Progenitor cell of endocrine pancreas (in vitro differentiated cells): Measurements from ENCODE around the gene CCND2. TPM values are rescaled to one million over a fixed set of nuclear protein-coding genes. Genes with fewer than 3 reads are reported as not detected.

Experiments
- DNase-seq: peaks from one replicate; pipeline ENCODE4 v3.0.0; 2021; ENCODE audit warnings: low spot score; ENCODE audit not compliant: unreplicated experiment
- H3K27ac Mint-ChIP-seq: 2 replicates; pipeline ENCODE4 v1.8.0; 2021; ENCODE audit warnings: mild to moderate bottlenecking, moderate library complexity, mixed read lengths
- H3K27me3 Mint-ChIP-seq: 2 replicates; pipeline ENCODE4 v1.8.0; 2021; ENCODE audit warnings: mixed read lengths
- H3K36me3 Mint-ChIP-seq: 2 replicates; pipeline ENCODE4 v1.8.0; 2022; ENCODE audit warnings: mixed read lengths; ENCODE audit not compliant: insufficient read depth
- H3K4me1 Mint-ChIP-seq: 2 replicates; pipeline ENCODE4 v1.8.0; 2021; ENCODE audit warnings: low read depth, mixed read lengths
- H3K4me3 Mint-ChIP-seq: 2 replicates; pipeline ENCODE4 v1.8.0; 2021; ENCODE audit warnings: low read depth, mild to moderate bottlenecking, moderate library complexity, mixed read lengths
- H3K9me3 Mint-ChIP-seq: 2 replicates; pipeline ENCODE4 v1.8.0; 2021; ENCODE audit warnings: low read depth, mixed read lengths
- total RNA-seq: library from RNA; stranded (reverse); gene quantifications from 2 replicates; pipeline ENCODE4 v1.2.1, GENCODE V29; 2021
- TF ChIP-seq, protein P1 (sequence below): fragments of 200-600 bp; sonication (generic); IDR thresholded peaks from one replicate; pipeline ENCODE4 v1.5.0; 2021; ENCODE audit warnings: antibody characterized with exemption, mild to moderate bottlenecking; ENCODE audit not compliant: unreplicated experiment

The CCND2 gene
- total RNA-seq, 1 donor from 2014 or later: 463 TPM

- Mint-ChIP-seq H3K4me1 (peaks cover 17% of the 10 kb centered on the region), H3K9me3 (no peaks in the 10 kb centered on the region), H3K27me3 (no peaks in the 10 kb centered on the region), H3K4me3 (no peak overlapping the region), H3K27ac (peak overlapping the region; percentile 11), H3K36me3 (peaks cover 52% of the 10 kb centered on the region)
- TF ChIP-seq, protein P1, sequence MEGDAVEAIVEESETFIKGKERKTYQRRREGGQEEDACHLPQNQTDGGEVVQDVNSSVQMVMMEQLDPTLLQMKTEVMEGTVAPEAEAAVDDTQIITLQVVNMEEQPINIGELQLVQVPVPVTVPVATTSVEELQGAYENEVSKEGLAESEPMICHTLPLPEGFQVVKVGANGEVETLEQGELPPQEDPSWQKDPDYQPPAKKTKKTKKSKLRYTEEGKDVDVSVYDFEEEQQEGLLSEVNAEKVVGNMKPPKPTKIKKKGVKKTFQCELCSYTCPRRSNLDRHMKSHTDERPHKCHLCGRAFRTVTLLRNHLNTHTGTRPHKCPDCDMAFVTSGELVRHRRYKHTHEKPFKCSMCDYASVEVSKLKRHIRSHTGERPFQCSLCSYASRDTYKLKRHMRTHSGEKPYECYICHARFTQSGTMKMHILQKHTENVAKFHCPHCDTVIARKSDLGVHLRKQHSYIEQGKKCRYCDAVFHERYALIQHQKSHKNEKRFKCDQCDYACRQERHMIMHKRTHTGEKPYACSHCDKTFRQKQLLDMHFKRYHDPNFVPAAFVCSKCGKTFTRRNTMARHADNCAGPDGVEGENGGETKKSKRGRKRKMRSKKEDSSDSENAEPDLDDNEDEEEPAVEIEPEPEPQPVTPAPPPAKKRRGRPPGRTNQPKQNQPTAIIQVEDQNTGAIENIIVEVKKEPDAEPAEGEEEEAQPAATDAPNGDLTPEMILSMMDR: no peak
- DNase-seq: no peak
Measured at GRCh38 chr12:4303750-4304149, 30.2 kb downstream of the CCND2 start.

- H3K27me3 Mint-ChIP-seq: no peaks in the 10 kb centered on the region
- peak overlapping the region; percentile 61 for H3K4me3 Mint-ChIP-seq
- H3K9me3 Mint-ChIP-seq: no peaks in the 10 kb centered on the region
- H3K27ac Mint-ChIP-seq: peak overlapping the region; percentile 15
- TF ChIP-seq, protein P1: peak; percentile 89
- H3K36me3 Mint-ChIP-seq: peaks cover 32% of the 10 kb centered on the region
- peak; percentile 72 for DNase-seq
- H3K4me1 Mint-ChIP-seq: peaks cover 17% of the 10 kb centered on the region
Measured at GRCh38 chr12:4307593-4308333, 34.2 kb downstream of the CCND2 start.

- Mint-ChIP-seq H3K36me3 (peaks cover 29% of the 10 kb centered on the region), H3K4me1 (peaks cover 17% of the 10 kb centered on the region), H3K4me3 (peak overlapping the region; percentile 61), H3K9me3 (no peaks in the 10 kb centered on the region), H3K27ac (peak overlapping the region; percentile 15), H3K27me3 (no peaks in the 10 kb centered on the region)
- TF ChIP-seq, protein P1: no peak
- no peak for DNase-seq
Measured at GRCh38 chr12:4308334-4308950, 34.9 kb downstream of the CCND2 start.

- Mint-ChIP-seq H3K4me1 (peaks cover 15% of the 10 kb centered on the region), H3K9me3 (no peaks in the 10 kb centered on the region), H3K4me3 (no peak overlapping the region)
Measured at GRCh38 chr12:4311776-4312175, 38.2 kb downstream of the CCND2 start.

DNA sequence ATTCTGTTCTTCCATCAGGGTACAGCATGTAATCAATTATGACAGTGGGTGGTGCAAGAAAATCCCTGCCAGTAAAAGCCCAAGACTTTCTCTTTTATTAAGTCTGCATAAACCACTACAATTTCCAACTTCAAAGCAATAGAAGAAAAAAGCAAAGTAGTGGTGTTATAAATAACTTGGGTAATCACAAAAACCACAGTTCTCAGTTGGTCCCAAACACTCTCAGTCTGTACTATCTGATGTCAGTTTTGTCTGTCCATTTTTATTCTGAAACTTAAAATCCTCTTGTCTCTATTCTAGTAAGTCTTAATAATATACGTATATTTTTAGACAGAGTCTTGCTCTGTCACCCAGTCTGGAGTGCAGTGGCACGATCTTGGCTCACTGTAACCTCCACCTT is 38.7 kb downstream of the CCND2 start:
- Mint-ChIP-seq H3K4me3 (no peak overlapping the region), H3K9me3 (no peaks in the 10 kb centered on the region), H3K36me3 (peaks cover 11% of the 10 kb centered on the region), H3K27me3 (no peaks in the 10 kb centered on the region), H3K4me1 (peaks cover 11% of the 10 kb centered on the region), H3K27ac (no peak overlapping the region)
- TF ChIP-seq, protein P1: no peak
- no peak for DNase-seq

More at GRCh38 chr12:4311776-4312175, 38.2 kb downstream of the CCND2 start:
- peaks cover 11% of the 10 kb centered on the region for H3K36me3 Mint-ChIP-seq
- DNase-seq: no peak
- H3K27ac Mint-ChIP-seq: no peak overlapping the region
- TF ChIP-seq, protein P1: no peak
- H3K27me3 Mint-ChIP-seq: no peaks in the 10 kb centered on the region
